Keratinocyte (primary cell): ENCODE results near the gene CES2. TPM values are rescaled to one million over a fixed set of nuclear protein-coding genes. Genes with fewer than 3 reads are reported as not detected.

Experiments used
- DNase-seq: peaks from one replicate; pipeline ENCODE4 v3.0.0-alpha.2; 2011; ENCODE audit warnings: low read depth, missing footprints, low spot score
- FAIRE-seq: peaks from 2 replicates; lab custom pipeline; 2011; peaks lifted over from hg19 to GRCh38; lab: Jason Lieb, UNC
- H2AFZ ChIP-seq: 2 replicates; pipeline ENCODE4 v1.6.0; 2012; ENCODE audit warnings: low read length, control low read depth, inconsistent platforms; ENCODE audit not compliant: control insufficient read depth
- H3K27ac ChIP-seq: 2 replicates; pipeline ENCODE4 v1.5.1; 2011; ENCODE audit warnings: low read length; ENCODE audit not compliant: control insufficient read depth, insufficient read depth
- H3K27me3 ChIP-seq: 3 replicates; pipeline ENCODE4 v1.6.0; 2011; ENCODE audit warnings: low read length; ENCODE audit not compliant: control insufficient read depth, insufficient read depth; ENCODE audit errors: extremely low read depth
- H3K36me3 ChIP-seq, 2 experiments: 2 replicates in 1 of 2; 3 replicates in 1 of 2; pipeline ENCODE4 v1.5.1; 2011; ENCODE audit warnings: low read length in 2 of 2, mild to moderate bottlenecking in 1 of 2; ENCODE audit not compliant: control insufficient read depth in 2 of 2, insufficient read depth in 2 of 2; ENCODE audit errors: extremely low read depth in 1 of 2
- H3K4me1 ChIP-seq: 3 replicates; pipeline ENCODE4 v1.5.1; 2011; ENCODE audit warnings: low read length; ENCODE audit not compliant: control insufficient read depth, insufficient read depth; ENCODE audit errors: extremely low read depth
- H3K4me2 ChIP-seq: 3 replicates; pipeline ENCODE4 v1.6.0; 2011; ENCODE audit warnings: low read depth, low read length; ENCODE audit not compliant: control insufficient read depth, insufficient read depth; ENCODE audit errors: extremely low read depth
- H3K4me3 ChIP-seq, 3 experiments: fragments of 200-600 bp in 1 of 3; sonication (generic) in 1 of 3; 2 replicates in 2 of 3; 3 replicates in 1 of 3; pipeline ENCODE4 v1.5.1; 2011 to 2016; ENCODE audit warnings: low read length in 3 of 3, mild to moderate bottlenecking in 3 of 3, control low read depth in 2 of 3, inconsistent platforms in 1 of 3, low read depth in 1 of 3, mixed read lengths in 1 of 3, mixed run types in 1 of 3, moderate library complexity in 1 of 3; ENCODE audit not compliant: control insufficient read depth in 2 of 3, insufficient read depth in 2 of 3; ENCODE audit errors: extremely low read depth in 1 of 3
- H3K79me2 ChIP-seq: 2 replicates; pipeline ENCODE4 v1.6.0; 2012; ENCODE audit warnings: low read length; ENCODE audit not compliant: control insufficient read depth, insufficient read depth
- H3K9ac ChIP-seq: 3 replicates; pipeline ENCODE4 v1.6.0; 2011; ENCODE audit warnings: low read length; ENCODE audit not compliant: control insufficient read depth, insufficient read depth; ENCODE audit errors: extremely low read depth
- H3K9me1 ChIP-seq: 3 replicates; pipeline ENCODE4 v1.6.0; 2011; ENCODE audit warnings: low read length; ENCODE audit not compliant: control insufficient read depth, insufficient read depth; ENCODE audit errors: extremely low read depth
- H3K9me3 ChIP-seq: 2 replicates; pipeline ENCODE4 v1.5.1; 2012; ENCODE audit warnings: low read depth, low read length; ENCODE audit not compliant: control insufficient read depth
- H4K20me1 ChIP-seq: 3 replicates; pipeline ENCODE4 v1.6.0; 2011; ENCODE audit warnings: low read length; ENCODE audit not compliant: control insufficient read depth, insufficient read depth; ENCODE audit errors: extremely low read depth
- EZH2 ChIP-seq: IDR thresholded peaks from one replicate; pipeline ENCODE4 v1.6.1; 2012; ENCODE audit warnings: inconsistent platforms, mild to moderate bottlenecking, low read length, moderate library complexity
- dilution Hi-C: fragments of 300-500 bp; cut with MboI; formaldehyde crosslinking; loops from one replicate; pipeline ENCODE4 v1.7.0; 2020; ENCODE audit warnings: low sequenced_read_pairs; ENCODE audit not compliant: extremely low pct_ligation_motif_present
- polyA plus RNA-seq, 5 experiments: library from polyadenylated mRNA; depleted of rRNA in 3 of 5; stranded (reverse) in 3 of 5; stranded (forward) in 1 of 5; unstranded in 1 of 5; fragments of >200 nt; gene quantifications; 1 replicate in 1 of 5; 2 replicates in 3 of 5; 3 replicates in 1 of 5; pipeline versions ENCODE4 v1.2.1 to v1.2.3, GENCODE V29; 2011 to 2012; ENCODE audit warnings: missing spikeins in 2 of 5, low read depth in 1 of 5, low replicate concordance in 1 of 5
- TF ChIP-seq, protein P1 (sequence below), 3 experiments: IDR thresholded peaks in 1 of 3; conservative IDR thresholded peaks in 1 of 3; optimal IDR thresholded peaks in 1 of 3; 2 replicates in 2 of 3; 3 replicates in 1 of 3; pipeline versions ENCODE3 to v1.5.1; 2011; ENCODE audit warnings: low read length in 3 of 3, mild to moderate bottlenecking in 3 of 3, moderate library complexity in 2 of 3, control low read depth in 1 of 3, inconsistent platforms in 1 of 3; ENCODE audit not compliant: insufficient read depth in 2 of 3; ENCODE audit errors: extremely low read depth in 1 of 3

CES2 gene
- polyA plus RNA-seq, 1 donor (not counting 4 experiments of a cell fraction or from before 2014, with no cell fraction given), result 41.6 TPM

GRCh38 chr16:66959704-66960161, 24.4 kb downstream of the CES2 start:
- no peaks in the 10 kb centered on the region for H3K79me2 ChIP-seq
- H4K20me1 ChIP-seq, result no peaks in the 10 kb centered on the region
- peaks cover 3% of the 10 kb centered on the region for H3K4me1 ChIP-seq
- dilution Hi-C loops, result no loop called here
- DNase-seq, result no peak
- H3K4me2 ChIP-seq, result no peak overlapping the region
- no peaks in the 10 kb centered on the region for H3K9me1 ChIP-seq
- TF ChIP-seq, protein P1, sequence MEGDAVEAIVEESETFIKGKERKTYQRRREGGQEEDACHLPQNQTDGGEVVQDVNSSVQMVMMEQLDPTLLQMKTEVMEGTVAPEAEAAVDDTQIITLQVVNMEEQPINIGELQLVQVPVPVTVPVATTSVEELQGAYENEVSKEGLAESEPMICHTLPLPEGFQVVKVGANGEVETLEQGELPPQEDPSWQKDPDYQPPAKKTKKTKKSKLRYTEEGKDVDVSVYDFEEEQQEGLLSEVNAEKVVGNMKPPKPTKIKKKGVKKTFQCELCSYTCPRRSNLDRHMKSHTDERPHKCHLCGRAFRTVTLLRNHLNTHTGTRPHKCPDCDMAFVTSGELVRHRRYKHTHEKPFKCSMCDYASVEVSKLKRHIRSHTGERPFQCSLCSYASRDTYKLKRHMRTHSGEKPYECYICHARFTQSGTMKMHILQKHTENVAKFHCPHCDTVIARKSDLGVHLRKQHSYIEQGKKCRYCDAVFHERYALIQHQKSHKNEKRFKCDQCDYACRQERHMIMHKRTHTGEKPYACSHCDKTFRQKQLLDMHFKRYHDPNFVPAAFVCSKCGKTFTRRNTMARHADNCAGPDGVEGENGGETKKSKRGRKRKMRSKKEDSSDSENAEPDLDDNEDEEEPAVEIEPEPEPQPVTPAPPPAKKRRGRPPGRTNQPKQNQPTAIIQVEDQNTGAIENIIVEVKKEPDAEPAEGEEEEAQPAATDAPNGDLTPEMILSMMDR (optimal IDR thresholded peaks at IDR 0.05 in 1 of 3, IDR thresholded peaks at IDR 0.05 in 1 of 3, conservative IDR thresholded peaks at IDR 0.05 in 1 of 3; ENCODE audit: extremely low read depth in 1 of 3, insufficient read depth in 2 of 3, low read length in 3 of 3), result no peak
- TF ChIP-seq EZH2, result no peak
- no peak overlapping the region for H3K27ac ChIP-seq
- no peak overlapping the region for H2AFZ ChIP-seq
- no peaks in the 10 kb centered on the region for H3K9me3 ChIP-seq
- H3K4me3 ChIP-seq, result no peak overlapping the region
- H3K9ac ChIP-seq, result no peak overlapping the region
- H3K36me3 ChIP-seq, result peaks cover 0 to 1% of the 10 kb centered on the region in 2 experiments
- FAIRE-seq, result no peak
- no peaks in the 10 kb centered on the region for H3K27me3 ChIP-seq

DNA sequence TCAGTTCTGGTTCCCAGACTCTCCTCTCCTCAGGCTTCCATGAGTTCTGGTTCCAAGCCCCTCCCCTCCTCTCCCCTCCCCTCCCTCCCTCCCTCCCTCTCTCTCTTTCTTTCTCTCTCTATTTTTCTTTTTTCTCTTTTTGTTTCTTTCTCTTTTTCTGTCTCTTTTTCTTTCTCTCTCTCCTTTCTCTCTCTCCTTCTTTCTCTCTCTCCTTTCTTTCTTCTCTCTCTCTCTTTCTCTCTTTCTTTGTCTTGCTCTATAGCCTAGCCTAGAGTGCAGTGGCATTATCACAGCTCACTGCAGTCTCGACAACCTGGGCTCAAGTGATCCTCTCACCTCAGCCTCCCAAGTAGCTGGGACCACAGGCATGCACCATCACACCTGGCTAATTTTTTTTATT, 25.0 kb downstream of the CES2 start:
- H3K27ac ChIP-seq, result no peak overlapping the region

More for the DNA sequence above, 25.0 kb downstream of the CES2 start:
- Histone ChIP-seq H2AFZ (no peak overlapping the region), H3K4me2 (no peak overlapping the region), H4K20me1 (no peaks in the 10 kb centered on the region), H3K9me1 (no peaks in the 10 kb centered on the region), H3K4me1 (peaks cover 3% of the 10 kb centered on the region), H3K79me2 (no peaks in the 10 kb centered on the region), H3K9me3 (no peaks in the 10 kb centered on the region), H3K36me3 (peaks cover 0 to 1% of the 10 kb centered on the region in 2 experiments), H3K4me3 (no peak overlapping the region), H3K9ac (no peak overlapping the region), H3K27me3 (no peaks in the 10 kb centered on the region)
- no peak for FAIRE-seq
- no peak for DNase-seq
- no peak for TF ChIP-seq EZH2
- TF ChIP-seq, protein P1 (optimal IDR thresholded peaks at IDR 0.05 in 1 of 3, IDR thresholded peaks at IDR 0.05 in 1 of 3, conservative IDR thresholded peaks at IDR 0.05 in 1 of 3; ENCODE audit: extremely low read depth in 1 of 3, insufficient read depth in 2 of 3, low read length in 3 of 3), result no peak
- dilution Hi-C loops, result no loop called here
